C4-2B (cell line): Measurements from ENCODE around the gene HAND2.

ENCODE experiments used
- CTCF ChIP-seq: fragments of 450-650 bp; conservative IDR thresholded peaks from 2 replicates; pipeline ENCODE4 v1.5.1; 2017; ENCODE audit warnings: mild to moderate bottlenecking
- ZFX ChIP-seq: fragments of 450-650 bp; IDR thresholded peaks from 2 replicates; pipeline ENCODE4 v1.6.1; 2017

DNA sequence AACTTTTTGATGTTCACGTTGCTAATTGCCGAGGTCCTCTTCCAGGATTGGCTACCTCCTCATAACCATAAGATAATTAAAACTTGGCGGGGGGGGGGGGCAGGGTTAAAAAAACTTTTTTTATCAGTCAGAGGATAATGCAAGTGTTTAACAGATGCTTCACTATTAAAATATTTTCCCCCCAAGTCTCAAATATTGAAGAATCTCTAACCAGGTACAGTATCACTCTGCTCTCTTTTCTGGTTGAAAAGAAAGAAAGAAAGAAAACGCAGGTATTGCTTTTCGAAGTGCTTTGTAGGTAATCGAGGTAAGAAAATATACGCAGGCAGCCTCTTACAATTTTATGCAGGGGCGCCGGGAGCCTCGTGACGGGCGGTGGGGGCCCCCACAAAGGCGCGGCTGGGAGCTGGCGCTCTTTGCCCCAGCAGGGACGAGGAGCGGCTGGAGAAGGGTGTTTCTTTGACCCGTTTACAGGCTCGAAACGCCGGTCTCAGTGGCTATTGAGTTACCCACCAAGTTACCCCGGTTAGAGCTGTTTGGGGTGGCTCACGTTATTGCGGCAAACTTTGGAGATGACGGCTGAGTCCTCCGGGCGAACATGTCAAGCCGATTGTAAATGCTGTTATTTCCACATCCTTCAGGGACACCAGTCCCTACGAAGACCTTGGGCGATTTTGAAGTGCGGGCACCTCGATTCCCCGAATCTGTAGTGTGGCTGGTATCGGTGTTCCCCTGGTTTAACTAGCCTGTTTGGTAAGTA lies 477 bp upstream of the HAND2 start:
- TF ChIP-seq CTCF (no peak), ZFX (no peak)
